Transverse colon (tissue), 4 donors: Measurements from ENCODE around the gene DZIP3. TPM values are rescaled to one million over a fixed set of nuclear protein-coding genes. Genes with fewer than 3 reads are reported as not detected.
A peak's percentile ranks its signal among the peaks of the same experiment; 100 is the strongest.

Experiments used
- DNase-seq: peaks from one replicate; pipeline ENCODE4 v3.0.0-alpha.2; 2019
- H3K27ac ChIP-seq, 4 donors: fragments of 200-600 bp; sonication (generic); 2 replicates each; pipeline ENCODE4 v1.5.1; 2016 to 2018; ENCODE audit warnings: inconsistent platforms in 4 of 4
- H3K27me3 ChIP-seq: fragments of 200-600 bp; sonication (generic); 2 replicates; pipeline ENCODE4 v1.5.1; 2017; ENCODE audit warnings: inconsistent platforms
- H3K36me3 ChIP-seq, 4 donors: fragments of 200-600 bp; sonication (generic); 2 replicates each; pipeline ENCODE4 v1.5.1; 2017 to 2019; ENCODE audit warnings: inconsistent platforms in 4 of 4
- H3K4me1 ChIP-seq, 4 donors: fragments of 200-600 bp; sonication (generic); 2 replicates each; pipeline ENCODE4 v1.5.1; 2017 to 2020; ENCODE audit warnings: inconsistent platforms in 4 of 4
- H3K4me3 ChIP-seq, 4 donors: fragments of 200-600 bp; sonication (generic); 1 replicate in 1 of 4; 2 replicates in 3 of 4; pipeline versions ENCODE4 v1.5.1 to v1.6.1; 2017 to 2019; ENCODE audit warnings: inconsistent platforms in 4 of 4
- H3K9me3 ChIP-seq, 2 donors: fragments of 200-600 bp; sonication (generic); 2 replicates each; pipeline ENCODE4 v1.5.1; 2017 to 2019; ENCODE audit warnings: inconsistent platforms in 2 of 2
- CTCF ChIP-seq, 5 experiments: fragments of 200-600 bp in 3 of 5; fragments of 450-650 bp in 2 of 5; sonication (generic) in 3 of 5; IDR thresholded peaks; 1 replicate in 2 of 5; 2 replicates in 3 of 5; pipeline ENCODE4 v1.5.1; 2016 to 2017; ENCODE audit warnings: antibody characterized with exemption in 5 of 5, inconsistent platforms in 3 of 5, mild to moderate bottlenecking in 2 of 5, moderate library complexity in 1 of 5
- EP300 ChIP-seq: sonication (generic); formaldehyde crosslinking; IDR thresholded peaks from one replicate; pipeline ENCODE4 v1.6.1; 2017; ENCODE audit warnings: antibody characterized with exemption, low read depth
- POLR2A ChIP-seq: fragments of 450-650 bp; IDR thresholded peaks from one replicate; pipeline ENCODE4 v1.6.1; 2016; ENCODE audit warnings: antibody characterized with exemption, mild to moderate bottlenecking, moderate library complexity
- POLR2AphosphoS5 ChIP-seq, 3 donors: sonication (generic); formaldehyde crosslinking; IDR thresholded peaks; one replicate each; pipeline ENCODE4 v1.6.1; 2016; ENCODE audit warnings: antibody characterized with exemption in 3 of 3
- WGBS, 2 donors: methylation state at CpG; one replicate each; pipeline ENCODE4 v1.1.5; 2018; ENCODE audit warnings: low coverage in 1 of 2; 5-methylcytosine and 5-hydroxymethylcytosine counted together
- in situ Hi-C, 4 donors: fragments of 200-750 bp; cut with MboI; loops; one replicate each; pipeline versions ENCODE4 v1.15.0 to v1.15.1; 2017; ENCODE audit warnings: low sequenced_read_pairs in 3 of 4, low pct_ligation_motif_present in 1 of 4, low pct_unique_long_range_greater_than_20kb in 1 of 4
- intact Hi-C: fragments of 100-400 bp; cut with DNase I; formaldehyde crosslinking; loops from one replicate; pipeline ENCODE4 v1.15.1; 2023; ENCODE audit warnings: low total_unique reads
- total RNA-seq, 4 donors: library from RNA; depleted of rRNA; stranded (reverse); fragments of >200 nt; gene quantifications; one replicate each; pipeline ENCODE4 v1.1.0, GENCODE V29; 2016

The DZIP3 gene
- total RNA-seq, 4 donors from 2014 or later, result 1.5 to 7.4 (median 4.1) TPM

DNA sequence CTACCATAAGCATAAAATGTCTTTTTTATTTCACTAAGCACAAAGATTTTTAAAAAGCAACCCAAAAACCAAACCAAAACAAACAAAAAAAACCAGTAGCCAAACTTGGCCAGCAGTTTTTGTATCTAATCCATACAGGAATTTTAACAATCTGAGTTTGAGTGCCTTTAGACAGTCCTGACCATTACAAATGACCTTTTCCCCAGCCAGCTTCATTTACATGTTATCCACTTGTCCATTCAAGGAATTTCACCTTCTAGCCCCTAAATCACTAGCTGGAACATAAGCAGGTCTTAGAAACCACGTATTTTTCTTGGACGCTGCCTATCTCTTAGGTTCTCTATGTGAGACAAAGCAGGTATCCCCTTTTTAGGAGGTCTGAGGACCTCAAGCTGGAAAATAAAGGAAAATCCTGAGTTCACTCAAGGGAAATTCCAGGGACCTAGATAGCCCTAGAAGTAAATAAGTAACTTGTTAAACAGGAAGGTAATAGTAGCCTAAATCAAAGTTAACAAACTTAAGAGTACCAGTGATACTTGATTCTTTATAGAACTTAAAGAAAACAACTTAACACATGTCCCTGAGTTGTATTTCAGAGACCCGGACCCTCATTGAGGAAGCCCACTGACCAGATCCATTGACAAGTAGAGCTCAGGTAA is 34.5 kb upstream of the DZIP3 start:
- in situ Hi-C loops (loop anchor here in 3 of 4 donors (5.0 to 10.0 kb wide), 2 partner anchors 60 to 63 kb away; no protein-coding TSS in a partner anchor), intact Hi-C loops (loop anchor here (5.0 kb wide), 1 partner anchor 63 kb away; no protein-coding TSS in a partner anchor)
- no peaks in the 10 kb centered on the region for H3K9me3 ChIP-seq
- WGBS, 2 donors, result 43% methylated on average over 3 of the region's 3 CpGs
- TF ChIP-seq CTCF (IDR thresholded peaks at IDR 0.05) (no peak), EP300 (no peak), POLR2A (no peak), POLR2AphosphoS5 (IDR thresholded peaks at IDR 0.05) (no peak)
- no peaks in the 10 kb centered on the region for H3K36me3 ChIP-seq
- H3K4me1 ChIP-seq, result peaks cover 0 to 38% (median 22%) of the 10 kb centered on the region in 4 donors
- peak overlapping the region in 1 of 4 donors; percentile 5 for H3K4me3 ChIP-seq
- H3K27me3 ChIP-seq, result no peaks in the 10 kb centered on the region
- H3K27ac ChIP-seq, result peak overlapping the region; percentile 8 to 64 (median 53)
- DNase-seq, result no peak

DNA sequence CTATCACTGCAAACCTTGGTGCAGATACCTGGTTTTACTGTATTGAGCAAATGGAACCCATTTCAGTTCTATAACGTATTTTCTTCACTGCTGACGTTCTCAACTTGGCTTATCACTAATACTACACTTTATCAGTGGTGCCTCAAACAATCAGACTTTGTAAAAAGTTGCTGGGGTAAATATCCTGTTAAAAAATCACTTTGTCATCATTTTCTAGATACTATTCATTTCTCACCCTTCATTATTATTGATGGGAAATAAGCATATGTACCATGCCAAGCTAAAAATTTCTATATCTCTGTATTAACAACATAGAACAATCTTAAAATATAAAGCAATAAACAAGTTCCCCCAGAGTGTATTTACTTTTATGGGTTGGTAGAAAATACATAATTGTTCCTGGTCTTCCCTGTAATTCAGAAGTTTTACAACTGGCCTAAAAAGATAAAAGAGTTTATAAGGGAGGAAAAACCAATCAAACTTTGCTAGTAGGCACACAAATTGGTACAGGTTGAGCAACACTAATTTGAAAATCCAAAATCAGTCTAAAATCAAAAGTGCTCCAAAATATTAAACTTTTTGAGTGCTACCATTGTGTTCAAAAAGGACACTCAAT is 33.4 kb upstream of the DZIP3 start:
- in situ Hi-C loops, result loop anchor here in 1 of 4 donors (10.0 kb wide), 1 partner anchor 61 kb away; no protein-coding TSS in a partner anchor
- Histone ChIP-seq H3K27me3 (no peaks in the 10 kb centered on the region), H3K4me1 (peaks cover 0 to 38% (median 22%) of the 10 kb centered on the region in 4 donors), H3K36me3 (no peaks in the 10 kb centered on the region), H3K4me3 (peak overlapping the region in 1 of 4 donors; percentile 5), H3K27ac (peak overlapping the region in 3 of 4 donors; percentile 8 to 64 (median 53)), H3K9me3 (no peaks in the 10 kb centered on the region)
- 57 to 67% methylated on average over 2 of the region's 2 CpGs for WGBS, 2 donors
- intact Hi-C loops, result no loop called here
- DNase-seq, result no peak
- no peak for TF ChIP-seq EP300
- TF ChIP-seq POLR2AphosphoS5 (IDR thresholded peaks at IDR 0.05), result no peak
- TF ChIP-seq POLR2A, result no peak

GRCh38 chr3:108562565-108562964 is 27.0 kb upstream of the DZIP3 start:
- DNase-seq, result no peak
- intact Hi-C loops, result no loop called here
- Histone ChIP-seq H3K36me3 (no peaks in the 10 kb centered on the region), H3K4me1 (peaks cover 0 to 4% (median 0%) of the 10 kb centered on the region in 4 donors), H3K27me3 (no peaks in the 10 kb centered on the region), H3K27ac (no peak overlapping the region), H3K4me3 (no peak overlapping the region), H3K9me3 (no peaks in the 10 kb centered on the region)
- 94% methylated on average over 2 of the region's 2 CpGs for WGBS, 2 donors
- no peak for TF ChIP-seq POLR2AphosphoS5 (IDR thresholded peaks at IDR 0.05)
- no peak for TF ChIP-seq CTCF (IDR thresholded peaks at IDR 0.05)
- no peak for TF ChIP-seq EP300
- TF ChIP-seq POLR2A, result no peak
- in situ Hi-C loops, result no loop called here

GRCh38 chr3:108564564-108564963 is 25.0 kb upstream of the DZIP3 start:
- intact Hi-C loops, result no loop called here
- Histone ChIP-seq H3K36me3 (no peaks in the 10 kb centered on the region), H3K27ac (no peak overlapping the region), H3K9me3 (no peaks in the 10 kb centered on the region), H3K27me3 (no peaks in the 10 kb centered on the region), H3K4me3 (no peak overlapping the region), H3K4me1 (peaks cover 0 to 4% (median 0%) of the 10 kb centered on the region in 4 donors)
- no peak for TF ChIP-seq CTCF (IDR thresholded peaks at IDR 0.05)
- no peak for TF ChIP-seq POLR2A
- TF ChIP-seq EP300, result no peak
- TF ChIP-seq POLR2AphosphoS5 (IDR thresholded peaks at IDR 0.05), result no peak
- no peak for DNase-seq
- in situ Hi-C loops, result no loop called here
